OCI-LY3 (cell line): Measurements from ENCODE around the gene TLCD1.

Experiments used
- H2AFZ ChIP-seq: fragments of 200-600, 300-600 bp; shearing (Covaris generic); 2 replicates; pipeline ENCODE4 v1.6.0; 2014; ENCODE audit warnings: antibody characterized with exemption, low read depth, low read length
- H3K27ac ChIP-seq: fragments of 200-600, 300-600 bp; sonication (generic); 2 replicates; pipeline ENCODE4 v1.5.1; 2014; ENCODE audit warnings: mild to moderate bottlenecking, low read length, moderate library complexity, mixed read lengths
- H3K27me3 ChIP-seq: fragments of 200-600, 300-600 bp; sonication (generic); 2 replicates; pipeline ENCODE4 v1.6.1; 2014; ENCODE audit warnings: low read depth, low read length, mixed read lengths
- H3K36me3 ChIP-seq: fragments of 200-600, 300-600 bp; sonication (generic); replicated peaks from 2 replicates; pipeline ENCODE3; 2014; ENCODE audit warnings: low read depth, low read length, mixed read lengths
- H3K4me1 ChIP-seq: fragments of 300-600, 200-600 bp; sonication (generic); 2 replicates; pipeline ENCODE4 v1.6.1; 2014; ENCODE audit warnings: low read length, mixed read lengths
- H3K4me2 ChIP-seq: fragments of 200-600, 300-600 bp; sonication (generic); 2 replicates; pipeline ENCODE4 v1.6.1; 2014; ENCODE audit warnings: low read length, mixed read lengths
- H3K4me3 ChIP-seq: fragments of 300-600, 200-600 bp; sonication (generic); 2 replicates; pipeline ENCODE4 v1.5.1; 2014; ENCODE audit warnings: antibody characterized with exemption, mild to moderate bottlenecking, low read length, moderate library complexity
- H3K79me2 ChIP-seq: fragments of 300-600, 200-600 bp; shearing (Covaris generic); 2 replicates; pipeline ENCODE4 v1.6.1; 2014; ENCODE audit warnings: mild to moderate bottlenecking, low read length, mixed read lengths
- H3K9ac ChIP-seq: fragments of 300-600, 200-600 bp; shearing (Covaris generic); 2 replicates; pipeline ENCODE4 v1.6.0; 2014; ENCODE audit warnings: mild to moderate bottlenecking, low read length, moderate library complexity
- H3K9me3 ChIP-seq: fragments of 200-600, 300-600 bp; shearing (Covaris generic); 2 replicates; pipeline ENCODE4 v1.6.1; 2014; ENCODE audit warnings: low read length, mixed read lengths; ENCODE audit not compliant: insufficient read depth
- H4K20me1 ChIP-seq: fragments of 200-600, 300-600 bp; sonication (generic); 2 replicates; pipeline ENCODE4 v1.6.1; 2016; ENCODE audit warnings: low read length, mixed read lengths; ENCODE audit not compliant: insufficient read depth
- EZH2phosphoT487 ChIP-seq: fragments of 200-600 bp; shearing (Covaris generic); IDR thresholded peaks from 2 replicates; pipeline ENCODE4 v1.6.1; 2018; ENCODE audit warnings: antibody characterized with exemption, mixed run types, low read depth
- TF ChIP-seq, protein P1 (sequence below): fragments of 200-600, 300-600 bp; sonication (generic); IDR thresholded peaks from 2 replicates; pipeline ENCODE4 v1.5.1; 2014; ENCODE audit warnings: antibody characterized with exemption, low read length, low read depth

TLCD1 gene, protein sequence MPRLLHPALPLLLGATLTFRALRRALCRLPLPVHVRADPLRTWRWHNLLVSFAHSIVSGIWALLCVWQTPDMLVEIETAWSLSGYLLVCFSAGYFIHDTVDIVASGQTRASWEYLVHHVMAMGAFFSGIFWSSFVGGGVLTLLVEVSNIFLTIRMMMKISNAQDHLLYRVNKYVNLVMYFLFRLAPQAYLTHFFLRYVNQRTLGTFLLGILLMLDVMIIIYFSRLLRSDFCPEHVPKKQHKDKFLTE

DNA sequence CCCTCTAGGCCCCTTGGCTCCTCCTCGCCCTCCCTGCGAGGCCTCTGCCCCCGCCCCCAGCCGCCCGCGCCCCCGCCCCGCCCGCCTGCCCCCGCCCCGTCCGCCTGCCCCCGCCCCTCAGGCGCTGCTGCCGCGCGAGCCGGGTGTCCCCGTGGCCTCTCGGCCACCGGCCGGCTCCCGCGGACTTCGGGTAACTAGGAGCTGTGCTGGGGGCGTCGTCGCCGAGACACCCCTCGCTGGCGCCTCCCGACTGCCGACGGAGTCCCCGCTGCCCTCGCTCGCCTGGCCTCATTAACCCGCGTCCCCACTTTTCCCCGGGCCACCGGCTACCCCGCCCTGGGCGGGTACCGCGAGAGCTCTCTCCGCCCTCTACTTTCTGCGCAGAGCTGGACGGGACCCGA is at the start of gene TLCD1:
TSS of gene TLCD1 (minus strand) at position 8 of the 401 bp plus-strand sequence. CDS start 136 bp downstream, outside the sequence.
- peak within 1 kb of the TSS; percentile 100 for H3K9ac ChIP-seq
- H3K4me2 ChIP-seq, result peak within 1 kb of the TSS; percentile 99
- peaks cover 34% of the 10 kb centered on the region for H3K36me3 ChIP-seq
- no peak within 1 kb of the TSS for H2AFZ ChIP-seq
- peaks cover 32% of the 10 kb centered on the region for H4K20me1 ChIP-seq
- H3K4me1 ChIP-seq, result peaks cover 59% of the 10 kb centered on the region
- H3K27ac ChIP-seq, result peak within 1 kb of the TSS; percentile 100
- H3K9me3 ChIP-seq, result no peaks in the 10 kb centered on the region
- peaks cover 50% of the 10 kb centered on the region for H3K79me2 ChIP-seq
- no peaks in the 10 kb centered on the region for H3K27me3 ChIP-seq
- peak within 1 kb of the TSS; percentile 93 for H3K4me3 ChIP-seq
- no peak for TF ChIP-seq EZH2phosphoT487
- TF ChIP-seq, protein P1, sequence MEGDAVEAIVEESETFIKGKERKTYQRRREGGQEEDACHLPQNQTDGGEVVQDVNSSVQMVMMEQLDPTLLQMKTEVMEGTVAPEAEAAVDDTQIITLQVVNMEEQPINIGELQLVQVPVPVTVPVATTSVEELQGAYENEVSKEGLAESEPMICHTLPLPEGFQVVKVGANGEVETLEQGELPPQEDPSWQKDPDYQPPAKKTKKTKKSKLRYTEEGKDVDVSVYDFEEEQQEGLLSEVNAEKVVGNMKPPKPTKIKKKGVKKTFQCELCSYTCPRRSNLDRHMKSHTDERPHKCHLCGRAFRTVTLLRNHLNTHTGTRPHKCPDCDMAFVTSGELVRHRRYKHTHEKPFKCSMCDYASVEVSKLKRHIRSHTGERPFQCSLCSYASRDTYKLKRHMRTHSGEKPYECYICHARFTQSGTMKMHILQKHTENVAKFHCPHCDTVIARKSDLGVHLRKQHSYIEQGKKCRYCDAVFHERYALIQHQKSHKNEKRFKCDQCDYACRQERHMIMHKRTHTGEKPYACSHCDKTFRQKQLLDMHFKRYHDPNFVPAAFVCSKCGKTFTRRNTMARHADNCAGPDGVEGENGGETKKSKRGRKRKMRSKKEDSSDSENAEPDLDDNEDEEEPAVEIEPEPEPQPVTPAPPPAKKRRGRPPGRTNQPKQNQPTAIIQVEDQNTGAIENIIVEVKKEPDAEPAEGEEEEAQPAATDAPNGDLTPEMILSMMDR, result no peak

DNA sequence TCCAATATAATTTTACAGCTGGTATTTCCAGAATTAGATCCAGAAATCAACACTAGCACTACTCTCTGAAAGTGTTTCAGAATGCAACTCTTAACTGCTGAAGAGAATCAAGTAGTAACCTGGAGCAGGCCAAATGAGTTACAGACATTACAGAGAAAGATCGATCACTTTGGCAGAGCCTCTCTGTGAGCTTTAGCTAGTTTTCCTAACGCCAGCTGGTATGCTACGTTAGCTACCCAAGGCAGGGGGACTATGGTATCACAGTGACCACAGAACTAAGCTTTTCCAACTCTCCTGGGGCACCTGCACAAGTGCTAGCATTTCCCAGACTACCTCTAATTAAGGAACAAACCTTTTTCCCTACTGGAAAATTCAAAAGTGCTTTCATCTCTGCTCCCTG is 48.2 kb upstream of the TLCD1 start:
- Histone ChIP-seq H3K9ac (no peak overlapping the region), H4K20me1 (0 out of 2 replicates have a peak, but pooled peaks cover 4% of the 10 kb centered on the region), H3K36me3 (peaks cover 3% of the 10 kb centered on the region), H3K79me2 (peaks cover 17% of the 10 kb centered on the region), H3K4me2 (no peak overlapping the region), H3K9me3 (no peaks in the 10 kb centered on the region), H3K27me3 (no peaks in the 10 kb centered on the region), H3K4me3 (no peak overlapping the region), H3K27ac (no peak overlapping the region), H2AFZ (no peak overlapping the region), H3K4me1 (no peaks in the 10 kb centered on the region)
- no peak for TF ChIP-seq EZH2phosphoT487
- TF ChIP-seq, protein P1, result no peak

DNA sequence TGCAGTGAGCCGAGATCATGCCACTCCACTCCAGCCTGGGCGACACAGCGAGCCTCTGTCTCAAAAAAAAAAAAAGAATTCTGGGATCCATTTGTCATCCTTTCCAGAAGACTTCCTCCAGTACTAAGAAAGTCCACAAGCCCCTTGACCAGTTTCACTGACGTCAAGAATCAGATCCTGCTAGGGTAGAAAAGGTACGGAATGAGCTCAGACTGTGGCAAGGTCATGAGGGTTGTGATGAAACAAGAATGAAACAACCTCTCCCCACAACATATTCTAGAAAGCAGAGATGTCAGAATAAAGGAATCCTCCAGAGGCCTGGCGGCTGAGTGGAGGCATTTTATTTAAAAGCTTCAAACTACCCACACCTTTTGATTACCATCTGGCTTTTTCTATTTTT is 47.7 kb upstream of the TLCD1 start:
- Histone ChIP-seq H3K27ac (no peak overlapping the region), H3K4me3 (no peak overlapping the region), H3K4me1 (no peaks in the 10 kb centered on the region), H3K4me2 (no peak overlapping the region), H3K9ac (no peak overlapping the region), H3K9me3 (no peaks in the 10 kb centered on the region), H4K20me1 (0 out of 2 replicates have a peak, but pooled peaks cover under 1% of the 10 kb centered on the region), H3K27me3 (no peaks in the 10 kb centered on the region), H3K36me3 (peaks cover 3% of the 10 kb centered on the region), H2AFZ (no peak overlapping the region), H3K79me2 (peaks cover 12% of the 10 kb centered on the region)
- TF ChIP-seq EZH2phosphoT487, result no peak
- TF ChIP-seq, protein P1, result no peak

DNA sequence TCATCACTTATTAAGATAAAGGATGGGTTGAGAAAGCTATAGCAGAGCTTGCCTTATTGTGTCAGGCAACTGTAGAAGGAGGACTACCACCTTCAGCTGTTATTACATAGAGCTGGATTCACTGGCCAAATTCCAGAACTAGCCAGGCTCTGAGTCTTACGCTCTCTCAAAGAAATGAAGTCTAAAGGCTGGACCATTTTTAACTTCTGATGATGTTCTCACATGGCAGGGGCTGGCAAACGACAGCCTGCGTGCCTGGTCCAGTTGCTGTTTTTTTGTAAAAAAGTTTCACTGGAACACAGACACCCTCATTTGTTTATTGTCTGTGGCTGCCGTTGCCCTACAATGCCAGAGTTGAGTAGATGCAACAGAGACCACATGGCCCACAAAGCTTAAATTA is 39.0 kb upstream of the TLCD1 start:
- H3K9ac ChIP-seq, result no peak overlapping the region
- no peak overlapping the region for H2AFZ ChIP-seq
- H3K36me3 ChIP-seq, result peaks cover 27% of the 10 kb centered on the region
- H3K9me3 ChIP-seq, result no peaks in the 10 kb centered on the region
- 0 out of 2 replicates have a peak, but pooled peaks cover 4% of the 10 kb centered on the region for H4K20me1 ChIP-seq
- H3K79me2 ChIP-seq, result peaks cover 5% of the 10 kb centered on the region
- H3K27me3 ChIP-seq, result no peaks in the 10 kb centered on the region
- H3K4me3 ChIP-seq, result no peak overlapping the region
- peaks cover 25% of the 10 kb centered on the region for H3K4me1 ChIP-seq
- no peak for TF ChIP-seq EZH2phosphoT487
- TF ChIP-seq, protein P1, result no peak
- H3K4me2 ChIP-seq, result no peak overlapping the region
- no peak overlapping the region for H3K27ac ChIP-seq
